Measurements from ENCODE around the gene MYO5C. TPM values are rescaled to one million over a fixed set of nuclear protein-coding genes. Genes with fewer than 3 reads are reported as not detected.

The MYO5C gene
- total and polyA plus RNA-seq, 10 of the 15 experiments (the other 5 are each of a cell fraction or from before 2014, with no cell fraction given) = 0.29 to 1.3 (median 0.75) TPM

DNA sequence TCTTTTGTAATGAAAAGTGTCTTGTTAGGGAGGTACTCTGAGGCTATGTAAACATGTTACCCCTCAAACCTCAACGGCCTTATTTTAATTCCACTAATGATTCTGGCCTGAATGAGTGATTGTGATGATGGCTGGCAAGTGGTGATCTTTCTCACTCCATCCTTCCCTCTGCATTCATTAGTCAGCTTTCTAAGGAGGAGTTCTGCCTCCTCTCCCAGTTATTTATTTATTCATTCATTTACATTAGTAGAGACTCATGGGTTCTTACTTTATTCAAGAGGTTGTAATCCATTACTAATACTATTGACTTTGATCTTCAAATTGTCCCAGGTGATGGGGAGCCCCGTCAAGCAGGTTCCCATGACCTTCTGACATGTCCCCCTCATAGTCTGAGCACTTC lies 139.7 kb downstream of the MYO5C start:
- ATAC-seq = no peak
- H3K36me3 ChIP-seq (ENCODE audit: control insufficient read depth in 2 of 2, insufficient read depth in 2 of 2, low read length in 1 of 2) = peaks cover 0 to 5% of the 10 kb centered on the region in 2 experiments; a peak in 2 of 4 replicates
- TF ChIP-seq EZH2 (IDR thresholded peaks at IDR 0.05; ENCODE audit: borderline replicate concordance, control insufficient read depth, low read depth, low read length) (no peak), CREB1 (IDR thresholded peaks at IDR 0.05; ENCODE audit: low read depth) (no peak), IRF4 (IDR thresholded peaks at IDR 0.05; ENCODE audit: low read depth, low read length) (no peak), RUNX3 (IDR thresholded peaks at IDR 0.05; ENCODE audit: low read length) (no peak), SUZ12 (IDR thresholded peaks at IDR 0.05; ENCODE audit: unreplicated experiment) (no peak)
- TF ChIP-seq, protein P1, sequence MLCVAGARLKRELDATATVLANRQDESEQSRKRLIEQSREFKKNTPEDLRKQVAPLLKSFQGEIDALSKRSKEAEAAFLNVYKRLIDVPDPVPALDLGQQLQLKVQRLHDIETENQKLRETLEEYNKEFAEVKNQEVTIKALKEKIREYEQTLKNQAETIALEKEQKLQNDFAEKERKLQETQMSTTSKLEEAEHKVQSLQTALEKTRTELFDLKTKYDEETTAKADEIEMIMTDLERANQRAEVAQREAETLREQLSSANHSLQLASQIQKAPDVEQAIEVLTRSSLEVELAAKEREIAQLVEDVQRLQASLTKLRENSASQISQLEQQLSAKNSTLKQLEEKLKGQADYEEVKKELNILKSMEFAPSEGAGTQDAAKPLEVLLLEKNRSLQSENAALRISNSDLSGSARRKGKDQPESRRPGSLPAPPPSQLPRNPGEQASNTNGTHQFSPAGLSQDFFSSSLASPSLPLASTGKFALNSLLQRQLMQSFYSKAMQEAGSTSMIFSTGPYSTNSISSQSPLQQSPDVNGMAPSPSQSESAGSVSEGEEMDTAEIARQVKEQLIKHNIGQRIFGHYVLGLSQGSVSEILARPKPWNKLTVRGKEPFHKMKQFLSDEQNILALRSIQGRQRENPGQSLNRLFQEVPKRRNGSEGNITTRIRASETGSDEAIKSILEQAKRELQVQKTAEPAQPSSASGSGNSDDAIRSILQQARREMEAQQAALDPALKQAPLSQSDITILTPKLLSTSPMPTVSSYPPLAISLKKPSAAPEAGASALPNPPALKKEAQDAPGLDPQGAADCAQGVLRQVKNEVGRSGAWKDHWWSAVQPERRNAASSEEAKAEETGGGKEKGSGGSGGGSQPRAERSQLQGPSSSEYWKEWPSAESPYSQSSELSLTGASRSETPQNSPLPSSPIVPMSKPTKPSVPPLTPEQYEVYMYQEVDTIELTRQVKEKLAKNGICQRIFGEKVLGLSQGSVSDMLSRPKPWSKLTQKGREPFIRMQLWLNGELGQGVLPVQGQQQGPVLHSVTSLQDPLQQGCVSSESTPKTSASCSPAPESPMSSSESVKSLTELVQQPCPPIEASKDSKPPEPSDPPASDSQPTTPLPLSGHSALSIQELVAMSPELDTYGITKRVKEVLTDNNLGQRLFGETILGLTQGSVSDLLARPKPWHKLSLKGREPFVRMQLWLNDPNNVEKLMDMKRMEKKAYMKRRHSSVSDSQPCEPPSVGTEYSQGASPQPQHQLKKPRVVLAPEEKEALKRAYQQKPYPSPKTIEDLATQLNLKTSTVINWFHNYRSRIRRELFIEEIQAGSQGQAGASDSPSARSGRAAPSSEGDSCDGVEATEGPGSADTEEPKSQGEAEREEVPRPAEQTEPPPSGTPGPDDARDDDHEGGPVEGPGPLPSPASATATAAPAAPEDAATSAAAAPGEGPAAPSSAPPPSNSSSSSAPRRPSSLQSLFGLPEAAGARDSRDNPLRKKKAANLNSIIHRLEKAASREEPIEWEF (IDR thresholded peaks at IDR 0.05; ENCODE audit: insufficient replicate concordance, low read depth, low read length) = no peak
- TF ChIP-seq, protein P2, sequence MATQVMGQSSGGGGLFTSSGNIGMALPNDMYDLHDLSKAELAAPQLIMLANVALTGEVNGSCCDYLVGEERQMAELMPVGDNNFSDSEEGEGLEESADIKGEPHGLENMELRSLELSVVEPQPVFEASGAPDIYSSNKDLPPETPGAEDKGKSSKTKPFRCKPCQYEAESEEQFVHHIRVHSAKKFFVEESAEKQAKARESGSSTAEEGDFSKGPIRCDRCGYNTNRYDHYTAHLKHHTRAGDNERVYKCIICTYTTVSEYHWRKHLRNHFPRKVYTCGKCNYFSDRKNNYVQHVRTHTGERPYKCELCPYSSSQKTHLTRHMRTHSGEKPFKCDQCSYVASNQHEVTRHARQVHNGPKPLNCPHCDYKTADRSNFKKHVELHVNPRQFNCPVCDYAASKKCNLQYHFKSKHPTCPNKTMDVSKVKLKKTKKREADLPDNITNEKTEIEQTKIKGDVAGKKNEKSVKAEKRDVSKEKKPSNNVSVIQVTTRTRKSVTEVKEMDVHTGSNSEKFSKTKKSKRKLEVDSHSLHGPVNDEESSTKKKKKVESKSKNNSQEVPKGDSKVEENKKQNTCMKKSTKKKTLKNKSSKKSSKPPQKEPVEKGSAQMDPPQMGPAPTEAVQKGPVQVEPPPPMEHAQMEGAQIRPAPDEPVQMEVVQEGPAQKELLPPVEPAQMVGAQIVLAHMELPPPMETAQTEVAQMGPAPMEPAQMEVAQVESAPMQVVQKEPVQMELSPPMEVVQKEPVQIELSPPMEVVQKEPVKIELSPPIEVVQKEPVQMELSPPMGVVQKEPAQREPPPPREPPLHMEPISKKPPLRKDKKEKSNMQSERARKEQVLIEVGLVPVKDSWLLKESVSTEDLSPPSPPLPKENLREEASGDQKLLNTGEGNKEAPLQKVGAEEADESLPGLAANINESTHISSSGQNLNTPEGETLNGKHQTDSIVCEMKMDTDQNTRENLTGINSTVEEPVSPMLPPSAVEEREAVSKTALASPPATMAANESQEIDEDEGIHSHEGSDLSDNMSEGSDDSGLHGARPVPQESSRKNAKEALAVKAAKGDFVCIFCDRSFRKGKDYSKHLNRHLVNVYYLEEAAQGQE (IDR thresholded peaks at IDR 0.05; ENCODE audit: low read depth, low read length) = no peak
- TF ChIP-seq, protein P3, sequence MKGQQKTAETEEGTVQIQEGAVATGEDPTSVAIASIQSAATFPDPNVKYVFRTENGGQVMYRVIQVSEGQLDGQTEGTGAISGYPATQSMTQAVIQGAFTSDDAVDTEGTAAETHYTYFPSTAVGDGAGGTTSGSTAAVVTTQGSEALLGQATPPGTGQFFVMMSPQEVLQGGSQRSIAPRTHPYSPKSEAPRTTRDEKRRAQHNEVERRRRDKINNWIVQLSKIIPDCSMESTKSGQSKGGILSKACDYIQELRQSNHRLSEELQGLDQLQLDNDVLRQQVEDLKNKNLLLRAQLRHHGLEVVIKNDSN (IDR thresholded peaks at IDR 0.05; ENCODE audit: borderline replicate concordance, extremely low read length, insufficient read depth, low read depth, low read length) = no peak
- H3K4me2 ChIP-seq (ENCODE audit: control insufficient read depth, insufficient read depth) = no peak overlapping the region
- H3K9me3 ChIP-seq (replicated peaks; ENCODE audit: control insufficient read depth, insufficient read depth, low read length) = no peaks in the 10 kb centered on the region
- H3K4me3 ChIP-seq = no peak overlapping the region
- CTCF ChIA-PET = interaction anchor here (0.9 kb wide), 1 partner anchor 16 kb away, joined by 3 read pairs; no protein-coding TSS in a partner anchor
- H3K9ac ChIP-seq (ENCODE audit: control insufficient read depth, insufficient read depth, low read length) = no peak overlapping the region
- intact Hi-C loops (cut with micrococcal nuclease; ENCODE audit: unreplicated experiment) = no loop called here
- H3K27ac ChIP-seq (ENCODE audit: control insufficient read depth, insufficient read depth) = no peak overlapping the region
- no peaks in the 10 kb centered on the region; the same call in 1 of the 2 replicates for H3K4me1 ChIP-seq (ENCODE audit: control insufficient read depth, insufficient read depth, low read length)
- WGBS (ENCODE audit: insufficient coverage, insufficient replicate concordance, low lambda C conversion rate, missing lambda C conversion rate) = 87% methylated on average over 2 of the region's 2 CpGs
- RAD21 ChIA-PET (ENCODE audit: unreplicated experiment) = no interaction called here
- no peak for FAIRE-seq
- H3K79me2 ChIP-seq (ENCODE audit: control insufficient read depth, insufficient read depth, low read length) = no peaks in the 10 kb centered on the region
- no TSS peak for BruUV-seq (replicated peaks)
- POLR2A ChIA-PET = no interaction called here
- in situ Hi-C loops (cut with MboI) = no loop called here
- DNase-seq (ENCODE audit: low read depth, low spot score) = no peak
- H4K20me1 ChIP-seq (ENCODE audit: control insufficient read depth, insufficient read depth) = no peaks in the 10 kb centered on the region
- H2AFZ ChIP-seq (ENCODE audit: control insufficient read depth, low read depth, low read length) = no peak overlapping the region
- no peaks in the 10 kb centered on the region for H3K27me3 ChIP-seq (replicated peaks in 1 of 2; ENCODE audit: control insufficient read depth in 2 of 2, insufficient read depth in 2 of 2, low read length in 1 of 2)
- SMC1A ChIA-PET (ENCODE audit: uncharacterized antibody, unreplicated experiment) = interaction anchor here (1.3 kb wide), 1 partner anchor 35 kb away, joined by 3 read pairs; no protein-coding TSS in a partner anchor

Data from GM12878 (cell line).